OCI-LY3 (cell line): ENCODE measurements around the gene SQSTM1.

Experiments used
- H2AFZ ChIP-seq: fragments of 200-600, 300-600 bp; shearing (Covaris generic); 2 replicates; pipeline ENCODE4 v1.6.0; 2014; ENCODE audit warnings: antibody characterized with exemption, low read depth, low read length
- H3K27ac ChIP-seq: fragments of 200-600, 300-600 bp; sonication (generic); 2 replicates; pipeline ENCODE4 v1.5.1; 2014; ENCODE audit warnings: mild to moderate bottlenecking, low read length, moderate library complexity, mixed read lengths
- H3K27me3 ChIP-seq: fragments of 200-600, 300-600 bp; sonication (generic); 2 replicates; pipeline ENCODE4 v1.6.1; 2014; ENCODE audit warnings: low read depth, low read length, mixed read lengths
- H3K36me3 ChIP-seq: fragments of 200-600, 300-600 bp; sonication (generic); replicated peaks from 2 replicates; pipeline ENCODE3; 2014; ENCODE audit warnings: low read depth, low read length, mixed read lengths
- H3K4me1 ChIP-seq: fragments of 300-600, 200-600 bp; sonication (generic); 2 replicates; pipeline ENCODE4 v1.6.1; 2014; ENCODE audit warnings: low read length, mixed read lengths
- H3K4me2 ChIP-seq: fragments of 200-600, 300-600 bp; sonication (generic); 2 replicates; pipeline ENCODE4 v1.6.1; 2014; ENCODE audit warnings: low read length, mixed read lengths
- H3K4me3 ChIP-seq: fragments of 300-600, 200-600 bp; sonication (generic); 2 replicates; pipeline ENCODE4 v1.5.1; 2014; ENCODE audit warnings: antibody characterized with exemption, mild to moderate bottlenecking, low read length, moderate library complexity
- H3K79me2 ChIP-seq: fragments of 300-600, 200-600 bp; shearing (Covaris generic); 2 replicates; pipeline ENCODE4 v1.6.1; 2014; ENCODE audit warnings: mild to moderate bottlenecking, low read length, mixed read lengths
- H3K9ac ChIP-seq: fragments of 300-600, 200-600 bp; shearing (Covaris generic); 2 replicates; pipeline ENCODE4 v1.6.0; 2014; ENCODE audit warnings: mild to moderate bottlenecking, low read length, moderate library complexity
- H3K9me3 ChIP-seq: fragments of 200-600, 300-600 bp; shearing (Covaris generic); 2 replicates; pipeline ENCODE4 v1.6.1; 2014; ENCODE audit warnings: low read length, mixed read lengths; ENCODE audit not compliant: insufficient read depth
- H4K20me1 ChIP-seq: fragments of 200-600, 300-600 bp; sonication (generic); 2 replicates; pipeline ENCODE4 v1.6.1; 2016; ENCODE audit warnings: low read length, mixed read lengths; ENCODE audit not compliant: insufficient read depth
- CTCF ChIP-seq: fragments of 200-600, 300-600 bp; sonication (generic); IDR thresholded peaks from 2 replicates; pipeline ENCODE4 v1.5.1; 2014; ENCODE audit warnings: antibody characterized with exemption, low read length, low read depth
- EZH2phosphoT487 ChIP-seq: fragments of 200-600 bp; shearing (Covaris generic); IDR thresholded peaks from 2 replicates; pipeline ENCODE4 v1.6.1; 2018; ENCODE audit warnings: antibody characterized with exemption, mixed run types, low read depth

SQSTM1 gene

DNA sequence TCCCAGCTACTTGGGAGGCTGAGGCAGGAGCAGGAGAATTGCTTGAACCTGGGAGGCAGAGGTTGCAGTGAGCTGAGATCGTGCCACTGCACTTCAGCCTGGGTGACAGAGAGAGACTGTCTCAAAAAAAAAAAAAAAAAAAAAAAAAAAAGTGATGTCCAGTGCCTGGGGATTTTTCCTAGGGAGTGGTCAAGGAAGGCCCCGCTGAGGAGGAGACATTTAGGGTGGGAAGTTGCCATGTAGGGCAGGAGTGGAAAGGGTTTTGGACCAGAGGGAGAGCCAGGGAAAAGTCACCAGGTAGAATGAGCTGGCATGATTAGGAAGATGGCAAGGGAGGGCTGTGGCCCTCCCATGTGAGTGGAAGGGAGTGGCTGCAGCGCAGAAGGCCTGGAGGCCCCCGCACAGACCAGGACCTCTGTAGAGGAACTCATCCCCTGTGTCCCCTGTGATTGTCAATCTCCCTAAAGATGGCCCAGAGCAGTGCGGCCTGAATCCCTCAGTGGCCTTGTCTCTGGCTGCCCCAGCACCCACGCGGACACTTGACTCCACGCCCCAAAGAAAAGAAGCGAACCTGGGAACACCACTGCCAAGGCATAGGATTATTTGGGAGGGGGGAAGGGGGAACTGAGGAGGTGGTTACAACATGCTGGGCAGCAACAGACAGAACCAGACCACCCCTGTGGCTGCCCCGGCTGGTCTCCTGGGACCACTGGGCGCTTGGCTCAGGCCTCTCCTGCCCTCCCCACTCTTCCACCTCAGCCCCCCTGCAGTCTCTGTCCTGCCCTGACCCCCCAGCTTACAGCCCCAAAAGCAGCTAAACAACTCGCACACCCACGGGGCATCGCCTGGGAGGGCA lies 2.6 kb upstream of the SQSTM1 start:
- Histone ChIP-seq H3K4me3 (peak overlapping the region; percentile 80), H3K79me2 (peaks cover 39% of the 10 kb centered on the region), H3K9ac (peak overlapping the region; percentile 84), H4K20me1 (peaks cover 20% of the 10 kb centered on the region), H3K27ac (peak overlapping the region; percentile 87), H3K9me3 (no peaks in the 10 kb centered on the region), H3K4me2 (peak overlapping the region; percentile 81), H3K4me1 (peaks cover 34% of the 10 kb centered on the region), H2AFZ (no peak overlapping the region), H3K27me3 (no peaks in the 10 kb centered on the region), H3K36me3 (peaks cover 28% of the 10 kb centered on the region)
- TF ChIP-seq CTCF = no peak
- no peak for TF ChIP-seq EZH2phosphoT487

DNA sequence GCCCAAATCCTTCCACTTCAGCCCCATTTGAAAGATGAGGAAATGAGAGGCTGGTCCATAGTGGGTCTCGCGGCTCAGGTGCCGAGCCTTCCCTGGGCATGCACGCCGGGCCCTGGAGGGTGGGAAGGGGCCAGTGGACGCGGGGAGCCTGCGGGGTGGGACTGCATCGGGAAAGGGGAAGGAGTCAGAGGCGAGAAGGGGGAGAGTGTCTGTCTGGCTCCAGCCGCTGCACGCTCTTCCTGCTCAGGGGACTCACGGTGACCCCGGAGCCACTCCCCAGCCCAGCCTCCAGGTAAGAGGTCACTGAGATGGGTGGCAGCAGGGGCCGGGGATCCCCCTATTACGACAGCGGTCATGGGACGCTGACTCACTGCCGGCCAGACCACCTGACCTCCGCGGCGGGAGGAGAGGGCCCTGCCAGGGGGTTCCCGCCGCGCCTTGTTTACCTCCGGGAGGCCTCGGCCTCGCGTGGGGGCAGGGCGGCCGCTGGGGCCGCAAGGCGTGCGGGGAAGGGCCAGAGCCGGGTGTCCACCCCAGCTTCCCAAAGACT lies 1.9 kb upstream of the SQSTM1 start:
- TF ChIP-seq CTCF (no peak), EZH2phosphoT487 (no peak)
- Histone ChIP-seq H3K27ac (peak overlapping the region; percentile 87), H2AFZ (no peak overlapping the region)

DNA sequence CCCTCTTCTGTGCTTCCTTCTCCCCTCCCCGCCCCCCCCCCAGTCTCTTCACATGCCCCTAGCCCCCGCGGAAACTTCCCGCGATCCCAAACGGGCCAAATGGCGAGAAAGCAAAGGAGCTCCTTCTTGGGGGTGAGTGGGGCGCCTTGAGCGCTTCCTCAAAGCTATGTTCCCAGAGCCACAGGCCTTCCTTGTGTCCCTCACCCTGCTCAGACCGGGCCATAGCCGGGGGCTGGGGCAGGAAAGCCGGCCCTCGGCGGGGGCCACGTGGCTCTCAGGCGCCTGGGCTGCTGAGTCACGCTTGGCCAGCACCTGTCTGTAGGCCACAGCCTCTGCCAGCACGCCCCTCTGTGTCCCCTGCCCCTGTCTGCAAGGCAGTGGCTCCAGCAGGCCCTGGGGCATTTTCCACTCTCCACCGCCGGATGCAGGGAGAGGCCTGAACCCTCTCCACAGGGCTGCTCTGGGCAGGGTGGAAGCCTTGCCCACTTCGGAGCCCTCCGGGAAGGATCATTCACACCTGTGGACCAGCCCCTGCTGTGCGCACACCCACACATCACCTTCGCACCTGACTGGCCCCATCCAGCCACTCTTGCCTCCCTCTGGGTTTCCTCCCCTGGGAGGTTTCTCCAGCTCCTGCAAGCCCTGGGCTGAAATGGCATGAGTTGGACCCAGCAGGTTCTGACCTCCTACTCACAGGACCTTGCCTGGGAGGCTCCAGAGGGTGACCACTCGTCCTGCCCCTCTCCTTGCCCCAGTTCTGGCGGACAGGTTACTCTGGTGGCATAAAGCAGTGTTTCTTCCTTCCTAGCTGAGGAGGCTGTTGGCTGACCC lies 1.2 kb upstream of the SQSTM1 start:
- peak overlapping the region; percentile 95 for H3K4me2 ChIP-seq
- peaks cover 32% of the 10 kb centered on the region for H4K20me1 ChIP-seq
- H3K36me3 ChIP-seq = peaks cover 34% of the 10 kb centered on the region
- H2AFZ ChIP-seq = no peak overlapping the region; the same call in 1 of the 2 replicates
- peak overlapping the region; percentile 91 for H3K4me3 ChIP-seq
- peak overlapping the region; percentile 87 for H3K27ac ChIP-seq
- peaks cover 34% of the 10 kb centered on the region for H3K4me1 ChIP-seq
- TF ChIP-seq CTCF (no peak), EZH2phosphoT487 (no peak)
- H3K27me3 ChIP-seq = no peaks in the 10 kb centered on the region
- peaks cover 52% of the 10 kb centered on the region for H3K79me2 ChIP-seq
- H3K9ac ChIP-seq = peak overlapping the region; percentile 93
- H3K9me3 ChIP-seq = no peaks in the 10 kb centered on the region

More for the DNA sequence above, 1.9 kb upstream of the SQSTM1 start:
- Histone ChIP-seq H4K20me1 (peaks cover 25% of the 10 kb centered on the region), H3K4me1 (peaks cover 34% of the 10 kb centered on the region), H3K79me2 (peaks cover 45% of the 10 kb centered on the region), H3K27me3 (no peaks in the 10 kb centered on the region), H3K9ac (peak overlapping the region; percentile 93), H3K36me3 (peaks cover 32% of the 10 kb centered on the region), H3K4me2 (peak overlapping the region; percentile 95), H3K9me3 (no peaks in the 10 kb centered on the region), H3K4me3 (peak overlapping the region; percentile 91)

DNA sequence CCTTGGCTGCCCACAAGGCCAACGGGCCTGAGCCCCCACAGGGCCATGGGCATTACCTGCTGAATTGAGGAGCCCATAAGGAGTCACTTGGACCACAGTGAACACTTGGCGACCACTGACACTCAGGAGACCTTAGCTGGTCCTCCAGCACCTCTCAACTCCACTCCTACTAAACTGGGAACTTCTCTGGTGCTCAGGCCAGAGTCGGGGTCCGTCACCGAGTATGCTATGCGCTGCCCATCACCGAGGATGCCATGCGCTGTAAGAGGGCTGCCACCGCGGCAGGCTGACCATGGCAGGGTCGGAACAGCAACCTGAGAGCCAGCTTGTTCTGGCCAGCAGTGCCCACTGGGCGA lies 600 bp upstream of the SQSTM1 start:
- Histone ChIP-seq H4K20me1 (peaks cover 38% of the 10 kb centered on the region), H3K4me3 (peak overlapping the region; percentile 91), H3K4me1 (peaks cover 34% of the 10 kb centered on the region), H3K27ac (peak overlapping the region; percentile 87), H3K27me3 (no peaks in the 10 kb centered on the region), H3K36me3 (peaks cover 35% of the 10 kb centered on the region), H3K4me2 (peak overlapping the region; percentile 95), H3K79me2 (peaks cover 58% of the 10 kb centered on the region), H3K9me3 (no peaks in the 10 kb centered on the region), H2AFZ (no peak overlapping the region), H3K9ac (peak overlapping the region; percentile 93)
- TF ChIP-seq EZH2phosphoT487 (no peak), CTCF (no peak)
